CD14-positive monocyte (primary cell): ENCODE measurements around the gene DEFB131A. TPM values are rescaled to one million over a fixed set of nuclear protein-coding genes. Genes with fewer than 3 reads are reported as not detected.
"Not testable (repeated sequence)": the region's sequence is repeated elsewhere in the genome, so short reads cannot be mapped to it uniquely, and the experiment has no call there.

ENCODE experiments used
- DNase-seq, 3 donors: peaks; one replicate each; pipeline ENCODE4 v3.0.0-alpha.2; 2011 to 2022
- H2AFZ ChIP-seq: 2 replicates; pipeline ENCODE4 v1.6.0; 2012; ENCODE audit warnings: mild to moderate bottlenecking, low read depth, low read length, inconsistent platforms; ENCODE audit not compliant: insufficient read depth, poor library complexity, severe bottlenecking
- H3K27ac ChIP-seq, 2 donors: 1 replicate in 1 of 2; 2 replicates in 1 of 2; pipeline ENCODE4 v1.5.1; 2012 to 2013; ENCODE audit warnings: low read length in 2 of 2, control low read depth in 1 of 2, inconsistent platforms in 1 of 2, low read depth in 1 of 2, mild to moderate bottlenecking in 1 of 2
- H3K27me3 ChIP-seq, 2 donors: one replicate each; pipeline versions ENCODE4 v1.6.0 to v1.6.1; 2011 to 2013; ENCODE audit warnings: low read length in 2 of 2; ENCODE audit not compliant: control insufficient read depth in 2 of 2, insufficient read depth in 2 of 2
- H3K36me3 ChIP-seq, 2 donors: replicated peaks in 1 of 2; 1 replicate in 1 of 2; 2 replicates in 1 of 2; pipeline versions ENCODE4 v1.5.1 to v1.6.1; 2012 to 2013; ENCODE audit warnings: low read length in 2 of 2, control low read depth in 1 of 2, inconsistent platforms in 1 of 2, mild to moderate bottlenecking in 1 of 2; ENCODE audit not compliant: insufficient read depth in 2 of 2, control insufficient read depth in 1 of 2
- H3K4me1 ChIP-seq, 2 donors: 1 replicate in 1 of 2; 2 replicates in 1 of 2; pipeline versions ENCODE4 v1.5.1 to v1.6.1; 2012 to 2013; ENCODE audit warnings: low read length in 2 of 2, control low read depth in 1 of 2, inconsistent platforms in 1 of 2, mild to moderate bottlenecking in 1 of 2, moderate library complexity in 1 of 2; ENCODE audit not compliant: insufficient read depth in 2 of 2, control insufficient read depth in 1 of 2
- H3K4me2 ChIP-seq: replicated peaks from 2 replicates; pipeline ENCODE3; 2012; ENCODE audit warnings: low read length, moderate library complexity, mild to moderate bottlenecking; ENCODE audit not compliant: poor library complexity, severe bottlenecking; ENCODE audit errors: extremely low read depth
- H3K4me3 ChIP-seq, 3 experiments: fragments of 200-600 bp in 1 of 3; sonication (generic) in 1 of 3; replicated peaks in 1 of 3; 1 replicate in 2 of 3; 2 replicates in 1 of 3; pipeline ENCODE4 v1.5.1; 2011 to 2013; ENCODE audit warnings: low read length in 3 of 3, mild to moderate bottlenecking in 3 of 3, control low read depth in 2 of 3, low read depth in 2 of 3, inconsistent platforms in 1 of 3, moderate library complexity in 1 of 3
- H3K79me2 ChIP-seq: 2 replicates; pipeline ENCODE4 v1.6.0; 2012; ENCODE audit warnings: mild to moderate bottlenecking, control low read depth, inconsistent platforms, low read length, moderate library complexity; ENCODE audit not compliant: insufficient read depth
- H3K9ac ChIP-seq: 2 replicates; pipeline ENCODE4 v1.6.0; 2017; ENCODE audit warnings: low read length, mild to moderate bottlenecking; ENCODE audit not compliant: insufficient read depth, poor library complexity, severe bottlenecking
- H3K9me3 ChIP-seq, 2 donors: replicated peaks in 1 of 2; 1 replicate in 1 of 2; 2 replicates in 1 of 2; pipeline versions ENCODE4 v1.5.1 to v1.6.1; 2012 to 2013; ENCODE audit warnings: low read length in 2 of 2, control low read depth in 1 of 2; ENCODE audit not compliant: control insufficient read depth in 1 of 2, insufficient read depth in 1 of 2
- H4K20me1 ChIP-seq: 2 replicates; pipeline ENCODE4 v1.6.0; 2012; ENCODE audit warnings: mild to moderate bottlenecking, low read length, control low read depth, moderate library complexity; ENCODE audit not compliant: insufficient read depth
- H3K27ac Mint-ChIP-seq, 7 donors: one replicate each; pipeline ENCODE4 v1.8.0; 2020; ENCODE audit warnings: mild to moderate bottlenecking in 7 of 7, mixed read lengths in 7 of 7, moderate library complexity in 6 of 7, inconsistent platforms in 2 of 7
- H3K27me3 Mint-ChIP-seq, 3 donors: one replicate each; pipeline ENCODE4 v1.8.0; 2021 to 2022; ENCODE audit warnings: low read depth in 3 of 3, mild to moderate bottlenecking in 3 of 3, mixed read lengths in 3 of 3, moderate library complexity in 3 of 3, inconsistent platforms in 1 of 3
- H3K36me3 Mint-ChIP-seq, 2 donors: one replicate each; pipeline ENCODE4 v1.8.0; 2020; ENCODE audit warnings: mixed read lengths in 2 of 2, inconsistent platforms in 1 of 2, mild to moderate bottlenecking in 1 of 2
- H3K4me1 Mint-ChIP-seq: one replicate; pipeline ENCODE4 v1.8.0; 2020; ENCODE audit warnings: mild to moderate bottlenecking, mixed read lengths
- H3K4me3 Mint-ChIP-seq, 2 donors: one replicate each; pipeline ENCODE4 v1.8.0; 2020; ENCODE audit warnings: mild to moderate bottlenecking in 2 of 2, mixed read lengths in 2 of 2, moderate library complexity in 1 of 2
- H3K9me3 Mint-ChIP-seq, 7 donors: one replicate each; pipeline ENCODE4 v1.8.0; 2020 to 2022; ENCODE audit warnings: mixed read lengths in 7 of 7, mild to moderate bottlenecking in 6 of 7, moderate library complexity in 6 of 7, inconsistent platforms in 2 of 7
- WGBS: methylation state at CpG from one replicate; pipeline ENCODE4 v1.1.5; 2013; ENCODE audit warnings: missing lambda C conversion rate; ENCODE audit not compliant: insufficient coverage; 5-methylcytosine and 5-hydroxymethylcytosine counted together
- intact Hi-C, 2 donors: fragments of 100-400 bp; cut with micrococcal nuclease; formaldehyde crosslinking; loops; one replicate each; pipeline versions ENCODE4 v1.15.0 to v1.15.1; 2023
- polyA plus RNA-seq, 3 donors: library from polyadenylated mRNA; depleted of rRNA in 1 of 3; unstranded in 2 of 3; stranded (reverse) in 1 of 3; fragments of 300-500 nt in 2 of 3; fragments of >200 nt in 1 of 3; fragmentation: Illumina TruSeq in 2 of 3; gene quantifications; 1 replicate in 2 of 3; 2 replicates in 1 of 3; pipeline ENCODE4 v1.2.3, GENCODE V29; 2012 to 2021
- TF ChIP-seq, protein P1 (sequence below): fragments of 200-600 bp; IDR thresholded peaks from one replicate; pipeline ENCODE4 v1.8.0; 2022; ENCODE audit warnings: antibody characterized with exemption, mild to moderate bottlenecking

Gene DEFB131A
- polyA plus RNA-seq, 3 donors, result not detected

DNA sequence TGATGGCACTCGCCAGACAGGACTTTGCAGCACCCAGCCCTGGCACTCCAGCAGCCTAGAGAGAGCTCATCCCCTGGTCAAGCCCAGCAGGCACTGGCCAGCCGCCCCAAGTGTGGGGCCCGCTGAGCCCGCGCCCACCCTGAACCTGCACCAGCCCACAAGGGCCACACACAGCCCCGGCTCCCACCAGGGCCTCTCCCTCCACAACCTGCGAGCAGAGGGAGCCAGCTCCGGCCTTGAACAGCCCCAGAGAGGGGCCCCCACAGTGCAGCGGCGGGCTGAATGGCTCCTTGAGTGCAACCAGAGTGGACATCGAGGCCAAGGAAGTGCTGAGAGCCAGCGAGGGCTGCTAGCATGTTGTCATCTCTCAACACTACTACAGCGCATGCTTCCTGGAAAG, 34.4 kb upstream of the DEFB131A start:
- H3K4me1 ChIP-seq, result no peaks in the 10 kb centered on the region
- no peaks in the 10 kb centered on the region for H3K36me3 Mint-ChIP-seq
- H3K9ac ChIP-seq, result no peak overlapping the region
- no peak overlapping the region for H3K4me3 ChIP-seq
- H3K27me3 ChIP-seq, result no peaks in the 10 kb centered on the region
- H3K27ac Mint-ChIP-seq, result no peak overlapping the region
- no peak overlapping the region for H2AFZ ChIP-seq
- H3K27ac ChIP-seq, result no peak overlapping the region
- intact Hi-C loops, result no loop called here
- H4K20me1 ChIP-seq, result no peaks in the 10 kb centered on the region
- no peaks in the 10 kb centered on the region for H3K79me2 ChIP-seq
- no peaks in the 10 kb centered on the region for H3K36me3 ChIP-seq
- TF ChIP-seq, protein P1, sequence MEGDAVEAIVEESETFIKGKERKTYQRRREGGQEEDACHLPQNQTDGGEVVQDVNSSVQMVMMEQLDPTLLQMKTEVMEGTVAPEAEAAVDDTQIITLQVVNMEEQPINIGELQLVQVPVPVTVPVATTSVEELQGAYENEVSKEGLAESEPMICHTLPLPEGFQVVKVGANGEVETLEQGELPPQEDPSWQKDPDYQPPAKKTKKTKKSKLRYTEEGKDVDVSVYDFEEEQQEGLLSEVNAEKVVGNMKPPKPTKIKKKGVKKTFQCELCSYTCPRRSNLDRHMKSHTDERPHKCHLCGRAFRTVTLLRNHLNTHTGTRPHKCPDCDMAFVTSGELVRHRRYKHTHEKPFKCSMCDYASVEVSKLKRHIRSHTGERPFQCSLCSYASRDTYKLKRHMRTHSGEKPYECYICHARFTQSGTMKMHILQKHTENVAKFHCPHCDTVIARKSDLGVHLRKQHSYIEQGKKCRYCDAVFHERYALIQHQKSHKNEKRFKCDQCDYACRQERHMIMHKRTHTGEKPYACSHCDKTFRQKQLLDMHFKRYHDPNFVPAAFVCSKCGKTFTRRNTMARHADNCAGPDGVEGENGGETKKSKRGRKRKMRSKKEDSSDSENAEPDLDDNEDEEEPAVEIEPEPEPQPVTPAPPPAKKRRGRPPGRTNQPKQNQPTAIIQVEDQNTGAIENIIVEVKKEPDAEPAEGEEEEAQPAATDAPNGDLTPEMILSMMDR, result no peak
- 92% methylated on average over 6 of the region's 13 CpGs for WGBS
- peaks cover 0 to 3% of the 10 kb centered on the region in 2 donors for H3K9me3 ChIP-seq
- peaks cover 0 to 2% (median 1%) of the 10 kb centered on the region in 3 donors for H3K27me3 Mint-ChIP-seq
- H3K9me3 Mint-ChIP-seq, result peaks cover 3 to 8% (median 3%) of the 10 kb centered on the region in 7 donors
- no peak for DNase-seq
- no peak overlapping the region for H3K4me3 Mint-ChIP-seq
- no peaks in the 10 kb centered on the region for H3K4me1 Mint-ChIP-seq
- no peak overlapping the region for H3K4me2 ChIP-seq

DNA sequence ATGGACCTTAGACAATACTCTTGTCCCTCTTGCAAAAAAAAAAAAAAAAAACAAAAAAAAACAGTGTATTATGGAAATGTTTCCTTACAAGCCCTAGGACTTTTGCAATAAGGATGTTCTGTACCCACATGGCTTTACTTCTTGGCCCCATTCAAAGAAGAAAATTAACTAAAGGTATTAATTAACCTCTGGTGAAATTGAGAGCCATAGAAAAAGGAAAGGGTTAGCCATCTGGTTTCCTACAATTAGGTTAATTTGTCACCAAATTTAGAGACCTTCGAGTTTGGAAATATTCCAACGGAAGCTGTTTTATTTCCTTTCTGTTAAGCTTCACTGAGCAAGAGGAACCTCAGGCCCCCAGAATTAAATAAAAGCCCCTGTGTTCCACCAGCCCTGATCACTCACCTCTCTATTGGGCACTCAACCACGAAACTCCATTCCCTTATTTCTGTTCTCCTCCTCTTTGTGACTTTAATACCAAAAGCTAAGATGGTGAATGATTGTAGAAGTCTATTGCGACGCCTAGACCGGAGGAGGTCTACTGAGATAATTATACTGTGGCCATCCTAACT, 22.2 kb upstream of the DEFB131A start:
- H3K27me3 ChIP-seq, intact Hi-C loops, H3K4me1 ChIP-seq, H3K36me3 ChIP-seq, H3K36me3 Mint-ChIP-seq, H3K4me2 ChIP-seq, H3K9me3 Mint-ChIP-seq, H4K20me1 ChIP-seq, DNase-seq, H3K4me3 ChIP-seq, H3K4me1 Mint-ChIP-seq, H3K27ac Mint-ChIP-seq, H3K9ac ChIP-seq, H3K27ac ChIP-seq, H3K27me3 Mint-ChIP-seq, H2AFZ ChIP-seq, H3K9me3 ChIP-seq, H3K79me2 ChIP-seq, H3K4me3 Mint-ChIP-seq: not testable (repeated sequence)
- WGBS, result 53% methylated on average over 2 of the region's 6 CpGs

DNA sequence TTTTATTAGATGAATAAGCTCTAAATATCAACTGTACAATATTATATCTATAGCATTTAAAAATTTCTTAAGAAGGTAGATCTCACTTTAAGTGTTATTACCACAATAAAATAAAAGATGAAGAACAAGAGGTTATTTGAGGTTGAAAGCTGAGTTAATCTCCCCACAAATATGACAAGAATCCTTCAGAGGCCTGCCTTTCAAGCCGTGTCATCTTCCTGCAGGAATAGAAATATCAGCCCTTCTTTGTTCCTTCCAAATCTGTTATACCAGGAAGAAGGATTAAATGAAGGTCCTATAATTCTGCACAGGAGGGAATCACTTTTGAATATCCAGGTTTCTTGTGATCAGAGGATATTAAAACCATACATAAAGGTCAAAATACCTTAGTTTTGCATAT, 18.3 kb upstream of the DEFB131A start:
- H3K27me3 ChIP-seq, H4K20me1 ChIP-seq, H3K9ac ChIP-seq, H3K27me3 Mint-ChIP-seq, H3K9me3 ChIP-seq, H3K9me3 Mint-ChIP-seq, DNase-seq, H3K4me3 ChIP-seq, H3K36me3 ChIP-seq, H3K4me1 ChIP-seq, H3K4me2 ChIP-seq, intact Hi-C loops, H3K27ac ChIP-seq, H3K4me3 Mint-ChIP-seq, H3K27ac Mint-ChIP-seq, H2AFZ ChIP-seq, H3K4me1 Mint-ChIP-seq, H3K36me3 Mint-ChIP-seq, H3K79me2 ChIP-seq: not testable (repeated sequence)
- no CpG with 5 or more reads among the region's 1 CpG for WGBS

DNA sequence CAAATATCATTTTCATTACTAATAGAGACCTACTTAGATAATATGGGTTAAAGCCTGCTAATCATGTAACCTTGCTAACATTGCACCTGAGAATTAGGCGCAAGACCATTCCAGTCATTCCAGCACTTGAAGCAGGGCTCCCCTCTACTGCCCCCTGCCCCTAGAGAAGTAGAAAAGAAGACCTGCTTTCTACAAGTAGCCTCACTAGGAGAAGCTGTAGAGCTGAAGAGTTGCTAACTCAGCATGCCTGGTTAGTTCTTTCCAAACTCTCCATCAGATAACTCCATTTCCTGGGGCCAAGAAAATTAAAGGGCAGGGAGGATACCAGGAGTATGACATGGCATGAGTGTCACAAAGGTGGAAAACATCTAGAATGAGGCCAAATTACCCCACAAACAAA, 14.2 kb upstream of the DEFB131A start:
- intact Hi-C loops, H3K9ac ChIP-seq, H3K27me3 ChIP-seq, DNase-seq, H3K9me3 Mint-ChIP-seq, H3K4me3 Mint-ChIP-seq, H3K27ac ChIP-seq, H3K27me3 Mint-ChIP-seq, H2AFZ ChIP-seq, H3K79me2 ChIP-seq, H3K27ac Mint-ChIP-seq, H3K36me3 ChIP-seq, H3K4me1 ChIP-seq, H3K4me1 Mint-ChIP-seq, H3K4me2 ChIP-seq, H3K4me3 ChIP-seq, H3K9me3 ChIP-seq, H3K36me3 Mint-ChIP-seq, H4K20me1 ChIP-seq: not testable (repeated sequence)
- no CpG with 5 or more reads among the region's 1 CpG for WGBS
